ENCODE data around the gene SF3A2.

Gene SF3A2

GRCh38 chr19:2261438-2262172, 25.0 kb downstream of the SF3A2 start:
- Histone ChIP-seq H3K27me3 (ENCODE audit: control insufficient read depth, insufficient read depth, low read length) (no peaks in the 10 kb centered on the region), H3K4me1 (no peaks in the 10 kb centered on the region), H3K36me3 (ENCODE audit: control insufficient read depth, insufficient read depth, low read length) (no peaks in the 10 kb centered on the region), H3K79me2 (no peaks in the 10 kb centered on the region), H3K27ac (no peak overlapping the region), H3K4me2 (ENCODE audit: low read length) (no peak overlapping the region), H3K9ac (no peak overlapping the region), H2AFZ (no peak overlapping the region), H3K4me3 (ENCODE audit: low read depth, low read length) (no peak overlapping the region), H3K9me3 (ENCODE audit: control insufficient read depth, low read length) (no peaks in the 10 kb centered on the region)
- no peak for TF ChIP-seq CTCF (IDR thresholded peaks at IDR 0.05)

GRCh38 chr19:2266183-2266993, 29.8 kb downstream of the SF3A2 start:
- peaks cover 19% of the 10 kb centered on the region for H3K79me2 ChIP-seq
- no peak overlapping the region for H3K4me2 ChIP-seq (ENCODE audit: low read length)
- H3K9ac ChIP-seq = no peak overlapping the region
- TF ChIP-seq CTCF (IDR thresholded peaks at IDR 0.05) = no peak
- H3K9me3 ChIP-seq (ENCODE audit: control insufficient read depth, low read length) = no peaks in the 10 kb centered on the region
- no peak overlapping the region for H3K27ac ChIP-seq
- H3K27me3 ChIP-seq (ENCODE audit: control insufficient read depth, insufficient read depth, low read length) = no peaks in the 10 kb centered on the region
- no peaks in the 10 kb centered on the region for H3K36me3 ChIP-seq (ENCODE audit: control insufficient read depth, insufficient read depth, low read length)
- peaks cover 2% of the 10 kb centered on the region for H3K4me1 ChIP-seq
- H3K4me3 ChIP-seq (ENCODE audit: low read depth, low read length) = no peak overlapping the region
- H2AFZ ChIP-seq = peak overlapping the region; percentile 41

- Histone ChIP-seq H2AFZ (peak overlapping the region; percentile 69), H3K79me2 (peaks cover 24% of the 10 kb centered on the region), H3K9ac (no peak overlapping the region), H3K4me3 (ENCODE audit: low read depth, low read length) (peak overlapping the region; percentile 81), H3K27ac (no peak overlapping the region), H3K36me3 (ENCODE audit: control insufficient read depth, insufficient read depth, low read length) (no peaks in the 10 kb centered on the region), H3K4me2 (ENCODE audit: low read length) (peak overlapping the region; percentile 88), H3K27me3 (ENCODE audit: control insufficient read depth, insufficient read depth, low read length) (no peaks in the 10 kb centered on the region), H3K9me3 (ENCODE audit: control insufficient read depth, low read length) (no peaks in the 10 kb centered on the region), H3K4me1 (peaks cover 12% of the 10 kb centered on the region)
- TF ChIP-seq CTCF (IDR thresholded peaks at IDR 0.05) = no peak
Observed at GRCh38 chr19:2268480-2268830, 31.8 kb downstream of the SF3A2 start.

- Histone ChIP-seq H3K9me3 (ENCODE audit: control insufficient read depth, low read length) (no peaks in the 10 kb centered on the region), H3K9ac (no peak overlapping the region), H3K4me1 (peaks cover 13% of the 10 kb centered on the region), H2AFZ (peak overlapping the region; percentile 69), H3K4me3 (ENCODE audit: low read depth, low read length) (peak overlapping the region; percentile 81), H3K79me2 (peaks cover 24% of the 10 kb centered on the region), H3K27ac (peak overlapping the region; percentile 98), H3K4me2 (ENCODE audit: low read length) (peak overlapping the region; percentile 88), H3K27me3 (ENCODE audit: control insufficient read depth, insufficient read depth, low read length) (no peaks in the 10 kb centered on the region), H3K36me3 (ENCODE audit: control insufficient read depth, insufficient read depth, low read length) (no peaks in the 10 kb centered on the region)
- TF ChIP-seq CTCF (IDR thresholded peaks at IDR 0.05) = no peak
Observed at GRCh38 chr19:2268861-2269243, 32.2 kb downstream of the SF3A2 start.

Measured in parathyroid adenoma (tissue), 2 donors.